T-helper 2 cell treated with Interferon-gamma antibody and Interleukin-4, amounts not matched to agents 100 ng/mL and 5 ng/mL, for 36 hours (primary cell): Measurements from ENCODE around the gene SNX30. TPM values are rescaled to one million over a fixed set of nuclear protein-coding genes. Genes with fewer than 3 reads are reported as not detected.

Source experiments
- intact Hi-C: fragments of 100-400 bp; cut with micrococcal nuclease; formaldehyde crosslinking; loops from one replicate; pipeline ENCODE4 v1.15.1; 2023
- total RNA-seq: library from RNA; stranded (reverse); gene quantifications from 2 replicates; pipeline ENCODE4 v1.2.3, GENCODE V29; 2022

The SNX30 gene
- total RNA-seq, 1 donor from 2014 or later = 4.0 TPM

GRCh38 chr9:112853882-112854585, 103.5 kb downstream of the SNX30 start:
- intact Hi-C loops = no loop called here

GRCh38 chr9:112854657-112855056, 104.1 kb downstream of the SNX30 start:
- intact Hi-C loops = no loop called here

- intact Hi-C loops = no loop called here
Measured at GRCh38 chr9:112856200-112856599, 105.6 kb downstream of the SNX30 start.

- intact Hi-C loops = no loop called here
Measured at GRCh38 chr9:112856843-112857242, 106.3 kb downstream of the SNX30 start.

- intact Hi-C loops = no loop called here
Measured at GRCh38 chr9:112858005-112858404, 107.4 kb downstream of the SNX30 start.

GRCh38 chr9:112858625-112859147, 108.1 kb downstream of the SNX30 start:
- intact Hi-C loops = no loop called here

- intact Hi-C loops = no loop called here
Measured at GRCh38 chr9:112860451-112860850, 109.9 kb downstream of the SNX30 start.

GRCh38 chr9:112861155-112861554, 110.6 kb downstream of the SNX30 start:
- intact Hi-C loops = no loop called here

GRCh38 chr9:112861638-112862555, 111.3 kb downstream of the SNX30 start:
- intact Hi-C loops = no loop called here

- intact Hi-C loops = no loop called here
Measured at GRCh38 chr9:112863214-112863613, 112.7 kb downstream of the SNX30 start.

- intact Hi-C loops = no loop called here
Measured at GRCh38 chr9:112863746-112864145, 113.2 kb downstream of the SNX30 start.

GRCh38 chr9:112864403-112864802, 113.8 kb downstream of the SNX30 start:
- intact Hi-C loops = no loop called here

- intact Hi-C loops = no loop called here
Measured at GRCh38 chr9:112864982-112865381, 114.4 kb downstream of the SNX30 start.

- intact Hi-C loops = no loop called here
Measured at GRCh38 chr9:112866662-112867274, 116.2 kb downstream of the SNX30 start.

- intact Hi-C loops = no loop called here
Measured at GRCh38 chr9:112867275-112867991, 116.9 kb downstream of the SNX30 start.

- intact Hi-C loops = no loop called here
Measured at GRCh38 chr9:112868461-112868860, 117.9 kb downstream of the SNX30 start.

- intact Hi-C loops = no loop called here
Measured at GRCh38 chr9:112869041-112869529, 118.5 kb downstream of the SNX30 start.

GRCh38 chr9:112869917-112870316, 119.4 kb downstream of the SNX30 start:
- intact Hi-C loops = no loop called here

- intact Hi-C loops = no loop called here
Measured at GRCh38 chr9:112870556-112870955, 120.0 kb downstream of the SNX30 start.

- intact Hi-C loops = no loop called here
Measured at GRCh38 chr9:112872019-112872418, 121.5 kb downstream of the SNX30 start.
